Stomach (tissue), 4 donors: ENCODE measurements around the gene IBA57.

Source experiments
- POLR2A ChIP-seq, 4 donors: fragments of 450-650 bp; IDR thresholded peaks; one replicate each; pipeline ENCODE4 v1.6.1; 2016; ENCODE audit warnings: antibody characterized with exemption in 4 of 4, control low read depth in 2 of 4, mild to moderate bottlenecking in 1 of 4, moderate library complexity in 1 of 4
- TF ChIP-seq, protein P1 (sequence below), 7 experiments: fragments of 450-650 bp in 4 of 7; fragments of 200-600 bp in 3 of 7; sonication (generic) in 3 of 7; IDR thresholded peaks; one replicate each; pipeline ENCODE4 v1.5.1; 2016 to 2019; ENCODE audit warnings: antibody characterized with exemption in 7 of 7, control low read depth in 2 of 7, mild to moderate bottlenecking in 1 of 7

GRCh38 chr1:228210076-228210651 lies 44.6 kb downstream of the IBA57 start:
- TF ChIP-seq, protein P1, sequence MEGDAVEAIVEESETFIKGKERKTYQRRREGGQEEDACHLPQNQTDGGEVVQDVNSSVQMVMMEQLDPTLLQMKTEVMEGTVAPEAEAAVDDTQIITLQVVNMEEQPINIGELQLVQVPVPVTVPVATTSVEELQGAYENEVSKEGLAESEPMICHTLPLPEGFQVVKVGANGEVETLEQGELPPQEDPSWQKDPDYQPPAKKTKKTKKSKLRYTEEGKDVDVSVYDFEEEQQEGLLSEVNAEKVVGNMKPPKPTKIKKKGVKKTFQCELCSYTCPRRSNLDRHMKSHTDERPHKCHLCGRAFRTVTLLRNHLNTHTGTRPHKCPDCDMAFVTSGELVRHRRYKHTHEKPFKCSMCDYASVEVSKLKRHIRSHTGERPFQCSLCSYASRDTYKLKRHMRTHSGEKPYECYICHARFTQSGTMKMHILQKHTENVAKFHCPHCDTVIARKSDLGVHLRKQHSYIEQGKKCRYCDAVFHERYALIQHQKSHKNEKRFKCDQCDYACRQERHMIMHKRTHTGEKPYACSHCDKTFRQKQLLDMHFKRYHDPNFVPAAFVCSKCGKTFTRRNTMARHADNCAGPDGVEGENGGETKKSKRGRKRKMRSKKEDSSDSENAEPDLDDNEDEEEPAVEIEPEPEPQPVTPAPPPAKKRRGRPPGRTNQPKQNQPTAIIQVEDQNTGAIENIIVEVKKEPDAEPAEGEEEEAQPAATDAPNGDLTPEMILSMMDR (IDR thresholded peaks at IDR 0.05) = no peak
- no peak for TF ChIP-seq POLR2A (IDR thresholded peaks at IDR 0.05)
